Right renal pelvis (tissue), 4 donors: ENCODE data around the gene HLA-B. TPM values are rescaled to one million over a fixed set of nuclear protein-coding genes. Genes with fewer than 3 reads are reported as not detected.
"Not testable (repeated sequence)": the region's sequence is repeated elsewhere in the genome, so short reads cannot be mapped to it uniquely, and the experiment has no call there.

Source experiments
- DNase-seq, 4 donors: peaks; one replicate each; pipeline ENCODE4 v3.0.0-alpha.2; 2013; ENCODE audit warnings: low read depth in 4 of 4, low spot score in 3 of 4, missing footprints in 1 of 4
- polyA plus RNA-seq, 4 donors: library from polyadenylated mRNA; unstranded; fragments of 120-200 nt; gene quantifications; one replicate each; pipeline ENCODE4 v1.2.1, GENCODE V29; 2013; ENCODE audit not compliant: insufficient read length in 4 of 4

The HLA-B gene
- polyA plus RNA-seq, 4 donors, result 110 to 214 (median 158) TPM

DNA sequence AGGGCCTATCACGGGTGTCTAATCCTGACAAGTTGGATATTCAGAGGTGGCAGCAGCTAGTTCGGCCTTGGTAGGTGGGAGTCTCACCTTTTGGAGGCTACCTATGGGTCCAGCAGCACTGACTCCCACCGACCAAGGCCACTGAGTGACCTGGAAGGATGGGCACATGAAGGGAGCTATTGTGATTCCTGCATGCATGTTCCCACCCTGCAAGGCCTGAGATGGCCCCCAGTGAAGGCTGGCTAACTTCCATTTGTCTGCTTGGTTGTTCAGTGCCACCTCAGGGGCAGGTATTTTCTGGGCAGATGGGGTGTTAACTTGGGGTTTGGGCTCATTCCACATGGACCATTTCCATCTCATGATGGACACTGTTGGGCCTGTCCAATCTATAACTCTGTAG is 28.1 kb upstream of the HLA-B start:
- no peak for DNase-seq

DNA sequence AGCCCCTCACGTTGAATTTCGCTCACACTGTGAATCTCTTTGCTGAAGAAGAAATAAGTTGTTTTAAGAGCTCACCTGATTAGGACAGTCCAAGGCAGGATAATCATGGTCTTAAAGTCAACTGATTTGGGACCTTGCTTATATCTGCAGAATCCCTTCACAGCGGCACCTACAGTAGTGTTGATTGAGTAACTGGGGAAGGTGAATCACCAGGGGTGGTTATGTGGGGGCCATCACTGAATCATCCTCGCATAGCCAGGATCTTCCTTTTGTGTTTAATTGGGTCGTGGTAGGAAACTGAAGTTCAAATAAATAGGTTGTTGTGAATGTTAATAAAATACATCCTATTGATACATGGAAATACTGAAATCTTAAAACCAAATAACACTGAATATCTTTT is 26.2 kb upstream of the HLA-B start:
- DNase-seq, result no peak

- DNase-seq, result no peak
These were observed 24.7 kb upstream of the HLA-B start for GRCh38 chr6:31381666-31382065.

- DNase-seq, result no peak
These were observed 22.9 kb upstream of the HLA-B start for GRCh38 chr6:31379850-31380249.

- no peak for DNase-seq
These were observed 21.7 kb upstream of the HLA-B start for GRCh38 chr6:31378721-31379103.

GRCh38 chr6:31378062-31378720 is 21.2 kb upstream of the HLA-B start:
- no peak for DNase-seq

GRCh38 chr6:31377029-31377428 is 20.1 kb upstream of the HLA-B start:
- DNase-seq, result no peak

DNA sequence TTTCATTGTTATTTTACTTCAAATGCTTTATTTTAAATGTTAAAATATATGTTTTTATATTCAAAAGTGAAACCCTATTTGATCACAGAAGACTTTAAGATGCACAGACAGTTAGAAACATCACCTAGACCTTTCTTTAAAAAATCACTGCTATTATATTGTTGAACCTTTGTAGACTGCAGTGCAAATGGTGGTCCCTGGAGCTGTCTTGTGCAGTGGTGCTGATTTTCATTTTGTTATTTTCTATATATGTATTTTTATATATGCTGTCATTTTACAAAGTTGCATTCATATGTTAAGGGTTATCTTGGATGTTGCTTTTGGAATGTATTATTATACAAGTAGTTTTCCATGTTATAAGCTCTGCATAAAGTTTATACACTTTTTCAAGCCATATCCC is 18.7 kb upstream of the HLA-B start:
- no peak for DNase-seq

- DNase-seq, result not testable (repeated sequence)
These were observed 17.1 kb upstream of the HLA-B start for GRCh38 chr6:31374118-31374517.

DNA sequence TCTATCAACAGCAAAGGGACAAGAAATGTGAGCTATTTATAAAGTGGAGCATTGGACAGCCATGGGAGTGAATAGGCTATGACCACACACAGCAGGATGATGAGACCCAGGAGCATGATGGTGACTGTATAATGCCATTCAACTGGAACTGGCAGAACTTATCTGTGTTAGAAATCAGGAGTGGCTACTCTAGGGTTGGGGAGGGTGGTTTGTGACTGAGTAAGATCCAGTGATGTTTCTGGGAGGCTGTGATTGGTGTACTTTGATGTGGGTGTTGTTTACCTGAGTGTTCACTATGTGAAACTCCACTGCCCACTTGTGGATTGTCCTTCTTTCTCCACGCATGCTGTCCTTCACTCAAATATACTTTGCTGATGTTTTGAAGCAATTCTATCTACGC is 11.5 kb upstream of the HLA-B start:
- no peak for DNase-seq

GRCh38 chr6:31366693-31367470 is 9.9 kb upstream of the HLA-B start:
- DNase-seq, result peak; percentile 73 to 93 (median 82)

DNA sequence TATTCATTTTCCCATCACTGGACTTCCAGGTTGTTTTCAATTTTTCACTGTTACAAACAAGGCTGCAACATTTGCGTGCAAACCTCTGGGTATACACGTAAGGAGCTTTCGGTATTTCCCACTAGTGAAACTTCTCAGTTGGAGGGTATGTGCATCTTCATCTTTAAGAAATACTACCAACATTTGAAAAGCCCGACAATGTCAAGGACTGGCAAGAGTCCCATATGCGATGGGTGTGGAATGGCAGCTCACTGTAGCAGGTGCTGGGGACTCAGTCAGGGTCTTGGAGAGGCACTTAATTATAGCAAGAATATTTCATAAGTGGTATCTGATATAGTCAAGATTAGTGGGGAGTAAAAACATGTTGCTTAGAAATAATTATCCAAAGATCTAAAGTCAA is 8.9 kb upstream of the HLA-B start:
- no peak for DNase-seq

- DNase-seq, result no peak
These were observed 6.8 kb upstream of the HLA-B start for GRCh38 chr6:31363811-31364210.

GRCh38 chr6:31362751-31363150 is 5.8 kb upstream of the HLA-B start:
- DNase-seq, result no peak

GRCh38 chr6:31359581-31359980 is 2.6 kb upstream of the HLA-B start:
- DNase-seq, result no peak

GRCh38 chr6:31358302-31358701 is 1.3 kb upstream of the HLA-B start:
- DNase-seq, result no peak

DNA sequence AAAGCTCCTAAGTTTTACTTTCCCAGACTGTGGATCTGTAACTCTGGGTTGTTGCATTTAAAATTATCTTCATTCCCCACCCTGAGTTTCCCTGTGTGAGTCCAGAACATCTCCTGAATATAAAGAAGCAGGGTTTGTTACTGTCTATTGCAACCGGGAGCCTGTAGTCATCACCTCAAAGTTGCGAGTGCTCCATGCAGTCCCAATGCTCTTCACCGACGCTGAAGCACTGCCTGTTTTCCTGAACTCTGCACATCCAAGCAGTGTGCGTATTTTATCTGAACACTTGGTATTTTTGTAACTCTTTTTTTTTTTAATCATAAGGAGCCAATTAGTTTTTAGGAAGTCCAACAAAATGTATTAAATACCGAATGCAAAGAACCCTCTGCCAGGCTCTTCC is 907 bp upstream of the HLA-B start:
- DNase-seq, result no peak

- no peak for DNase-seq
These were observed 598 bp downstream of the HLA-B start for GRCh38 chr6:31356216-31356945.

DNA sequence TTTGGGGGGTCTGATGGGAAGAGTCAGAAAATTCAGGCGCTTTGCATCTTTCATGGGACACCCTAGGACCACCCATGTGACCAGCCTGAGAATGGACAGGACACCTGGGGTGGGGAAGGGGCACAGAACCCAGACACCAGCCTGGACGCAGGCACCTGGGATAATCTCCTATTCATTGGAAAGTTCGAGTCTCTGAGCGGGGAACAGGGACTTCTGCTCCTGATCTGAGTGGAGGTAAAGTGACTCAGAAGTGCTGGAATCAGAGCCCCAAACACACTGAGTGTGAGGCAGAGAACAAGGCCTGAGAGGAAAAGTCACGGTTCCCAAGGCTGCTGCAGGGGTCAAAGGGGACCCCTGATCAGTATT is 1.4 kb downstream of the HLA-B start:
- no peak for DNase-seq

DNA sequence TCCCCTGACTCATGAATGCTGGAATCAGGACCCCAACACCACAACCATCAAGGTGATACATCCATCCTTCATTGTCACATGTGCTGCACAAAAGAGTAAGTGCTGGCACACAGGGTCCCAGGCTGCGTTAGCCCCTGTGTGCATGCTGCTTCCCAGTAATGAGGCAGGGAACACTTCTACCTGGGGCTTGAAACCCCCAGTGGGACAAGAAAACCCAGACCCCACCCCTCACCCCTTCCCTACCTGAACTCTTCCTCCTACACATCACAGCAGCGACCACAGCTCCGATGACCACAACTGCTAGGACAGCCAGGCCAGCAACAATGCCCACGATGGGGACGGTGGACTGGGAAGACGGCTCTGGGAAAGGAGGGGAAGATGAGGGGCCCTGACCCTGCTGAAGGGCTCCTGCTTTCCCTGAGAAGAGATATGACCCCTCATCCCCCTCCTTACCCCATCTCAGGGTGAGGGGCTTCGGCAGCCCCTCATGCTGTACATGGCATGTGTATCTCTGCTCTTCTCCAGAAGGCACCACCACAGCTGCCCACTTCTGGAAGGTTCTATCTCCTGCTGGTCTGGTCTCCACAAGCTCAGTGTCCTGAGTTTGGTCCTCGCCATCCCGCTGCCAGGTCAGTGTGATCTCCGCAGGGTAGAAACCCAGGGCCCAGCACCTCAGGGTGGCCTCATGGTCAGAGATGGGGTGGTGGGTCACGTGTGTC is 2.0 kb downstream of the HLA-B start:
- DNase-seq, result no peak
